Body of pancreas (tissue), 4 donors: ENCODE results near the gene DYNC1LI1.

ENCODE experiments used
- CTCF ChIP-seq, 7 experiments: fragments of 450-650 bp in 4 of 7; fragments of 200-600 bp in 3 of 7; sonication (generic) in 3 of 7; IDR thresholded peaks; one replicate each; pipeline ENCODE4 v1.5.1; 2016 to 2019; ENCODE audit warnings: antibody characterized with exemption in 7 of 7
- POLR2A ChIP-seq, 3 donors: fragments of 450-650 bp; IDR thresholded peaks; one replicate each; pipeline ENCODE4 v1.6.1; 2016; ENCODE audit warnings: antibody characterized with exemption in 3 of 3, mild to moderate bottlenecking in 2 of 3

GRCh38 chr3:32619395-32619794 is 48.7 kb upstream of the DYNC1LI1 start:
- TF ChIP-seq POLR2A (IDR thresholded peaks at IDR 0.05) (no peak), CTCF (IDR thresholded peaks at IDR 0.05) (no peak)
